H1 (cell line): Measurements from ENCODE around the gene ZBTB38. TPM values are rescaled to one million over a fixed set of nuclear protein-coding genes. Genes with fewer than 3 reads are reported as not detected.

ENCODE experiments used
- CTCF ChIA-PET: fragments of 300-600 bp; sonication (Branson Sonifier 250); formaldehyde crosslinking; loops from one replicate; lab custom pipeline; 2021; ENCODE audit not compliant: partially characterized antibody; lab: Charles Lee
- POLR2A ChIA-PET: fragments of 300-600 bp; sonication (Branson Sonifier 250); formaldehyde crosslinking; loops from one replicate; lab custom pipeline; 2021; ENCODE audit warnings: inconsistent platforms; ENCODE audit not compliant: partially characterized antibody; lab: Charles Lee
- DNase-seq, 2 experiments: peaks; one replicate each; pipeline versions ENCODE4 v3.0.0 to v3.0.0-alpha.2; 2010 to 2022; ENCODE audit warnings: low spot score in 2 of 2, low read depth in 1 of 2, mixed read lengths in 1 of 2
- FAIRE-seq: peaks from 2 replicates; lab custom pipeline; 2011; peaks lifted over from hg19 to GRCh38; lab: Jason Lieb, UNC
- H2AFZ ChIP-seq: 2 replicates; pipeline ENCODE4 v1.8.1; 2012; ENCODE audit warnings: low read length, inconsistent platforms
- H2AK5ac ChIP-seq: 2 replicates; pipeline ENCODE4 v1.6.1; 2013; ENCODE audit warnings: low read depth, low read length
- H2BK120ac ChIP-seq: replicated peaks from 2 replicates; pipeline ENCODE3; 2013; ENCODE audit warnings: low read depth, low read length, inconsistent platforms
- H2BK12ac ChIP-seq: 2 replicates; pipeline ENCODE4 v1.6.1; 2013; ENCODE audit warnings: low read depth, low read length
- H2BK15ac ChIP-seq: 2 replicates; pipeline ENCODE4 v1.6.1; 2013; ENCODE audit warnings: low read length
- H2BK20ac ChIP-seq: 2 replicates; pipeline ENCODE4 v1.6.1; 2013; ENCODE audit warnings: low read length
- H2BK5ac ChIP-seq: 2 replicates; pipeline ENCODE4 v1.6.1; 2013; ENCODE audit warnings: low read depth, low read length
- H3K14ac ChIP-seq: 2 replicates; pipeline ENCODE4 v1.6.1; 2013; ENCODE audit warnings: inconsistent platforms; ENCODE audit not compliant: insufficient read length
- H3K18ac ChIP-seq: 2 replicates; pipeline ENCODE4 v1.6.1; 2013; ENCODE audit warnings: low read length; ENCODE audit errors: extremely low read depth
- H3K23ac ChIP-seq: 2 replicates; pipeline ENCODE4 v1.6.1; 2013; ENCODE audit warnings: inconsistent platforms; ENCODE audit not compliant: insufficient read length
- H3K23me2 ChIP-seq: 2 replicates; pipeline ENCODE4 v1.6.1; 2013; ENCODE audit warnings: low read depth, low read length
- H3K27ac ChIP-seq: 2 replicates; pipeline ENCODE4 v1.6.1; 2011; ENCODE audit warnings: low read depth, low read length, inconsistent platforms
- H3K27me3 ChIP-seq, 4 experiments: replicated peaks in 1 of 4; 1 replicate in 1 of 4; 2 replicates in 3 of 4; pipeline versions ENCODE4 v1.6.1 to v1.8.1; 2011 to 2013; ENCODE audit warnings: low read length in 3 of 4, mild to moderate bottlenecking in 3 of 4, inconsistent platforms in 2 of 4, mixed read lengths in 2 of 4, moderate library complexity in 1 of 4; ENCODE audit not compliant: control insufficient read depth in 3 of 4, insufficient read depth in 3 of 4; ENCODE audit errors: extremely low read depth in 1 of 4
- H3K36me3 ChIP-seq, 4 experiments: 2 replicates each; pipeline versions ENCODE4 v1.6.1 to v1.8.1; 2011 to 2013; ENCODE audit warnings: mild to moderate bottlenecking in 4 of 4, low read length in 3 of 4, moderate library complexity in 2 of 4, control low read depth in 1 of 4, inconsistent platforms in 1 of 4; ENCODE audit not compliant: insufficient read depth in 4 of 4, control insufficient read depth in 2 of 4
- H3K4ac ChIP-seq: replicated peaks from 2 replicates; pipeline ENCODE3; 2013; ENCODE audit warnings: low read length, low read depth, mixed read lengths, inconsistent platforms; ENCODE audit not compliant: insufficient read length
- H3K4me1 ChIP-seq, 4 experiments: replicated peaks in 1 of 4; 1 replicate in 1 of 4; 2 replicates in 3 of 4; pipeline versions ENCODE4 v1.6.1 to v1.8.1; 2011 to 2013; ENCODE audit warnings: low read length in 3 of 4, inconsistent platforms in 2 of 4, mixed read lengths in 1 of 4; ENCODE audit not compliant: insufficient read depth in 4 of 4, control insufficient read depth in 3 of 4
- H3K4me2 ChIP-seq, 2 experiments: 2 replicates each; pipeline versions ENCODE4 v1.6.1 to v1.8.1; 2011 to 2013; ENCODE audit warnings: low read depth in 2 of 2, low read length in 2 of 2, control low read depth in 1 of 2, inconsistent platforms in 1 of 2, mild to moderate bottlenecking in 1 of 2; ENCODE audit not compliant: insufficient read depth in 1 of 2
- H3K4me3 ChIP-seq, 4 experiments: fragments of 200-600, 300-600 bp in 1 of 4; sonication (generic), shearing (Covaris generic), sonication (Bioruptor Twin) in 1 of 4; 2 replicates each; pipeline versions ENCODE4 v1.5.1 to v1.8.1; 2011 to 2016; ENCODE audit warnings: low read length in 4 of 4, low read depth in 3 of 4, control low read depth in 2 of 4, inconsistent platforms in 2 of 4, mild to moderate bottlenecking in 2 of 4, mixed read lengths in 1 of 4, moderate library complexity in 1 of 4; ENCODE audit not compliant: insufficient read depth in 2 of 4; ENCODE audit errors: extremely low read depth in 1 of 4
- H3K56ac ChIP-seq: replicated peaks from 2 replicates; pipeline ENCODE3; 2013; ENCODE audit warnings: low read depth, mild to moderate bottlenecking, mixed read lengths, low read length, inconsistent platforms; ENCODE audit not compliant: insufficient read length
- H3K79me1 ChIP-seq: 2 replicates; pipeline ENCODE4 v1.6.1; 2013; ENCODE audit warnings: low read depth, low read length, control low read depth
- H3K79me2 ChIP-seq, 2 experiments: 2 replicates each; pipeline versions ENCODE4 v1.6.1 to v1.8.1; 2012 to 2013; ENCODE audit warnings: low read length in 2 of 2, mild to moderate bottlenecking in 2 of 2, inconsistent platforms in 1 of 2; ENCODE audit not compliant: insufficient read depth in 2 of 2, control insufficient read depth in 1 of 2
- H3K9ac ChIP-seq, 4 experiments: replicated peaks in 1 of 4; 1 replicate in 1 of 4; 2 replicates in 3 of 4; pipeline versions ENCODE4 v1.6.1 to v1.8.1; 2011 to 2013; ENCODE audit warnings: low read depth in 3 of 4, low read length in 3 of 4, control low read depth in 2 of 4, mild to moderate bottlenecking in 2 of 4, moderate library complexity in 2 of 4, inconsistent platforms in 1 of 4; ENCODE audit errors: extremely low read depth in 1 of 4
- H3K9me3 ChIP-seq, 2 experiments: 2 replicates each; pipeline versions ENCODE4 v1.6.1 to v1.8.1; 2012 to 2013; ENCODE audit warnings: mild to moderate bottlenecking in 2 of 2, moderate library complexity in 2 of 2, control low read depth in 1 of 2, inconsistent platforms in 1 of 2, low read depth in 1 of 2, low read length in 1 of 2, mixed read lengths in 1 of 2; ENCODE audit not compliant: insufficient read depth in 2 of 2
- H4K20me1 ChIP-seq, 2 experiments: replicated peaks in 1 of 2; 2 replicates each; pipeline versions ENCODE3 to v1.8.1; 2011 to 2013; ENCODE audit warnings: inconsistent platforms in 2 of 2, low read length in 2 of 2, mild to moderate bottlenecking in 1 of 2; ENCODE audit not compliant: insufficient read depth in 2 of 2, control insufficient read depth in 1 of 2
- H4K5ac ChIP-seq: 2 replicates; pipeline ENCODE4 v1.6.1; 2013; ENCODE audit warnings: low read length, low read depth, mixed read lengths, inconsistent platforms; ENCODE audit not compliant: insufficient read length
- H4K8ac ChIP-seq: 2 replicates; pipeline ENCODE4 v1.8.0; 2013; ENCODE audit warnings: mild to moderate bottlenecking, moderate library complexity, low read length, inconsistent platforms; ENCODE audit not compliant: insufficient read depth; ENCODE audit errors: extremely low read depth
- H4K91ac ChIP-seq: replicated peaks from 2 replicates; pipeline ENCODE3; 2013; ENCODE audit warnings: low read length, mixed read lengths, inconsistent platforms; ENCODE audit not compliant: insufficient read length
- CTCF ChIP-seq, 3 experiments: IDR thresholded peaks; 1 replicate in 2 of 3; 2 replicates in 1 of 3; pipeline versions ENCODE4 v1.5.1 to v1.6.1; 2011; ENCODE audit warnings: low read length in 3 of 3, mild to moderate bottlenecking in 3 of 3, inconsistent platforms in 2 of 3, low read depth in 1 of 3, moderate library complexity in 1 of 3; ENCODE audit not compliant: insufficient read depth in 1 of 3; ENCODE audit errors: control extremely low read depth in 1 of 3
- NRF1 ChIP-seq: IDR thresholded peaks from 2 replicates; pipeline ENCODE4 v1.6.1; 2011; ENCODE audit warnings: mild to moderate bottlenecking, low read depth, low read length, improper control_type of control experiment
- POLR2A ChIP-seq, 2 experiments: IDR thresholded peaks; 1 replicate in 1 of 2; 2 replicates in 1 of 2; pipeline ENCODE4 v1.6.1; 2011; ENCODE audit warnings: low read depth in 2 of 2, low read length in 2 of 2, mild to moderate bottlenecking in 2 of 2; ENCODE audit errors: control extremely low read depth in 1 of 2
- SAP30 ChIP-seq: fragments of 300-600 bp; sonication (generic); IDR thresholded peaks from 2 replicates; pipeline ENCODE4 v1.7.1; 2012; ENCODE audit warnings: low read length, moderate library complexity, mild to moderate bottlenecking, inconsistent platforms; ENCODE audit not compliant: insufficient read depth, insufficient replicate concordance
- SP2 ChIP-seq: IDR thresholded peaks from 2 replicates; pipeline ENCODE4 v1.6.1; 2012; ENCODE audit warnings: mild to moderate bottlenecking, low read length, inconsistent platforms
- TAF1 ChIP-seq: IDR thresholded peaks from 2 replicates; pipeline ENCODE4 v1.6.1; 2011; ENCODE audit warnings: mild to moderate bottlenecking, low read depth, low read length
- WGBS, 2 experiments: shearing (Covaris generic) in 1 of 2; methylation state at CpG; one replicate each; pipeline versions ENCODE4 v1.1.6 to v1.1.7; 2013 to 2015; ENCODE audit warnings: low lambda C conversion rate in 2 of 2, mixed read lengths in 2 of 2, inconsistent platforms in 1 of 2, low coverage in 1 of 2, missing lambda C conversion rate in 1 of 2; ENCODE audit not compliant: insufficient replicate concordance in 2 of 2, insufficient coverage in 1 of 2, insufficient read length in 1 of 2; ENCODE audit errors: extremely low coverage in 1 of 2, missing lambda C conversion rate in 1 of 2; 5-methylcytosine and 5-hydroxymethylcytosine counted together
- polyA plus RNA-seq, 7 experiments: library from polyadenylated mRNA; depleted of rRNA in 3 of 7; stranded (reverse) in 5 of 7; unstranded in 2 of 7; fragments of >200 nt in 5 of 7; fragments of 200-250 nt in 2 of 7; gene quantifications; 1 replicate in 5 of 7; 2 replicates in 1 of 7; 4 replicates in 1 of 7; pipeline versions ENCODE4 v1.2.1 to v1.2.3, GENCODE V29; 2011 to 2013; ENCODE audit warnings: missing spikeins in 2 of 7, mixed read lengths in 2 of 7
- total RNA-seq: library from RNA; stranded (reverse); fragmentation: NEBNext Ultra II Directional; extraction: Animal tissue kit (Norgen Biotek cat#: 25700); gene quantifications from 2 replicates; pipeline ENCODE4 v1.2.1, GENCODE V29; 2021

Gene ZBTB38
- total and polyA plus RNA-seq, 2 of the 8 experiments (the other 6 are each of a cell fraction or from before 2014, with no cell fraction given): 4.4 to 10.5 TPM

GRCh38 chr3:141410408-141410807 is 42.1 kb downstream of the ZBTB38 start:
- no peak for FAIRE-seq
- POLR2A ChIA-PET: interaction anchor here (1.2 to 1.6 kb wide), 3 partner anchors 10 to 35 kb away, joined by 3 to 6 read pairs (median 5); no protein-coding TSS in a partner anchor
- no peak overlapping the region for H2BK5ac ChIP-seq

More at GRCh38 chr3:141410408-141410807, 42.1 kb downstream of the ZBTB38 start:
- Histone ChIP-seq H3K23me2 (no peaks in the 10 kb centered on the region), H4K8ac (no peak overlapping the region), H3K9ac (no peak overlapping the region), H2BK12ac (no peak overlapping the region), H3K4ac (no peak overlapping the region), H3K27me3 (peaks cover 5 to 19% (median 14%) of the 10 kb centered on the region in 4 experiments; a peak in 6 of 7 replicates), H3K14ac (no peak overlapping the region), H3K36me3 (no peaks in the 10 kb centered on the region), H3K23ac (no peak overlapping the region), H3K79me1 (no peaks in the 10 kb centered on the region), H3K27ac (no peak overlapping the region), H4K5ac (no peak overlapping the region), H4K91ac (no peak overlapping the region), H2BK120ac (no peak overlapping the region), H4K20me1 (no peaks in the 10 kb centered on the region), H3K18ac (no peak overlapping the region), H3K79me2 (no peaks in the 10 kb centered on the region), H2AFZ (no peak overlapping the region)
- DNase-seq: no peak
- CTCF ChIA-PET: interaction anchor here (0.9 to 3.9 kb wide), 7 partner anchors 13 to 50 kb away, joined by 3 to 28 read pairs (median 4); no protein-coding TSS in a partner anchor
- TF ChIP-seq TAF1 (no peak), CTCF (IDR thresholded peaks at IDR 0.05; ENCODE audit: control extremely low read depth in 1 of 3, insufficient read depth in 1 of 3, low read depth in 1 of 3, low read length in 3 of 3) (no peak), SP2 (no peak), NRF1 (no peak), POLR2A (IDR thresholded peaks at IDR 0.05; ENCODE audit: control extremely low read depth in 1 of 2, low read depth in 2 of 2, low read length in 2 of 2) (no peak), SAP30 (no peak)
- TF ChIP-seq, all 59 proteins: peak for 0
- Histone ChIP-seq H3K4me3 (no peak overlapping the region), H2BK15ac (no peak overlapping the region), H2AK5ac (no peak overlapping the region), H3K56ac (no peak overlapping the region), H3K9me3 (no peaks in the 10 kb centered on the region), H3K4me1 (no peaks in the 10 kb centered on the region; a peak in 2 of 7 replicates), H3K4me2 (no peak overlapping the region), H2BK20ac (no peak overlapping the region)
- WGBS, 2 experiments: 94% methylated on average over 3 of the region's 3 CpGs; no CpG with 5 or more reads in 1 of the 2 experiments
